HepG2 (cell line): ENCODE data around the gene LMOD3. TPM values are rescaled to one million over a fixed set of nuclear protein-coding genes. Genes with fewer than 3 reads are reported as not detected.

Experiments
- ATAC-seq: fragments of 200-7000 bp; cut with Tn5 transposase; 3 replicates; pipeline ENCODE4 v1.9.1; 2020; ENCODE audit warnings: mild to moderate bottlenecking, moderate library complexity
- BruUV-seq: library from RNA; stranded (reverse); fragments of 400-500 nt; replicated peaks from 2 replicates; lab custom pipeline; 2021; lab: Mats Ljungman, UMichigan
- CTCF ChIA-PET: fragments of 300-600 bp; formaldehyde crosslinking; extraction: SDS; loops from one replicate; lab custom pipeline; 2021; ENCODE audit warnings: low total read pairs, inconsistent platforms, low intra/inter-chr PET ratio; lab: Yijun Ruan, JAX
- POLR2A ChIA-PET: fragments of 350-600 bp; sonication (Branson Sonifier 250); formaldehyde crosslinking; loops from one replicate; lab custom pipeline; 2020; ENCODE audit warnings: antibody characterized with exemption, inconsistent platforms; lab: Yijun Ruan, JAX
- DNase-seq: peaks from one replicate; pipeline ENCODE4 v3.0.0-alpha.2; 2015; ENCODE audit warnings: low spot score
- FAIRE-seq: peaks from 3 replicates; lab custom pipeline; 2011; peaks lifted over from hg19 to GRCh38; lab: Jason Lieb, UNC
- H2AFZ ChIP-seq: one replicate; pipeline ENCODE4 v1.6.1; 2011; ENCODE audit warnings: low read length, inconsistent platforms
- H3K27ac ChIP-seq: fragments of 300-600 bp; 3 replicates; pipeline ENCODE4 v1.8.0; 2011; ENCODE audit warnings: mixed run types, mild to moderate bottlenecking, mixed read lengths, low read length, inconsistent platforms; ENCODE audit not compliant: insufficient read depth; ENCODE audit errors: extremely low read length
- H3K27me3 ChIP-seq, 2 experiments: fragments of 200-600 bp in 1 of 2; 2 replicates in 1 of 2; 3 replicates in 1 of 2; pipeline versions ENCODE4 v1.6.0 to v1.8.0; 2011; ENCODE audit warnings: low read length in 2 of 2, mild to moderate bottlenecking in 2 of 2, moderate library complexity in 2 of 2, inconsistent platforms in 1 of 2; ENCODE audit not compliant: insufficient read depth in 2 of 2, control insufficient read depth in 1 of 2
- H3K36me3 ChIP-seq, 2 experiments: fragments of 200-600 bp in 1 of 2; replicated peaks in 1 of 2; 2 replicates in 1 of 2; 3 replicates in 1 of 2; pipeline versions ENCODE4 v1.5.1 to v1.8.0; 2011; ENCODE audit warnings: low read length in 2 of 2, inconsistent platforms in 1 of 2; ENCODE audit not compliant: insufficient read depth in 2 of 2, control insufficient read depth in 1 of 2
- H3K4me1 ChIP-seq: 2 replicates; pipeline ENCODE4 v1.5.1; 2012; ENCODE audit warnings: low read length, inconsistent platforms; ENCODE audit not compliant: insufficient read depth
- H3K4me2 ChIP-seq: 2 replicates; pipeline ENCODE4 v1.6.0; 2011; ENCODE audit warnings: low read depth, low read length, inconsistent platforms
- H3K4me3 ChIP-seq, 3 experiments: fragments of 200-600 bp in 1 of 3; sonication (generic), shearing (Covaris generic) in 1 of 3; replicated peaks in 1 of 3; 2 replicates each; pipeline ENCODE4 v1.5.1; 2011 to 2016; ENCODE audit warnings: low read length in 3 of 3, inconsistent platforms in 2 of 3, low read depth in 2 of 3, mild to moderate bottlenecking in 2 of 3, control low read depth in 1 of 3, mixed read lengths in 1 of 3; ENCODE audit not compliant: insufficient read depth in 1 of 3
- H3K79me2 ChIP-seq: one replicate; pipeline ENCODE4 v1.6.1; 2011; ENCODE audit warnings: low read length, inconsistent platforms; ENCODE audit not compliant: insufficient read depth
- H3K9ac ChIP-seq: 2 replicates; pipeline ENCODE4 v1.6.0; 2011; ENCODE audit warnings: mild to moderate bottlenecking, low read depth, low read length, inconsistent platforms; ENCODE audit not compliant: insufficient read depth
- H3K9me3 ChIP-seq: 2 replicates; pipeline ENCODE4 v1.5.1; 2012; ENCODE audit warnings: mild to moderate bottlenecking, low read length
- H4K20me1 ChIP-seq: 2 replicates; pipeline ENCODE4 v1.6.0; 2011; ENCODE audit warnings: inconsistent platforms, mild to moderate bottlenecking, low read length, moderate library complexity; ENCODE audit not compliant: insufficient read depth
- ARHGAP35 ChIP-seq: sonication (generic); formaldehyde crosslinking; IDR thresholded peaks from 2 replicates; pipeline ENCODE4 v1.9.0; 2022; ENCODE audit warnings: mild to moderate bottlenecking, inconsistent platforms, moderate library complexity, missing genetic modification reagents, borderline replicate concordance
- BRCA1 ChIP-seq: sonication (generic); formaldehyde crosslinking; IDR thresholded peaks from 2 replicates; pipeline ENCODE4 v1.4.0; 2020; ENCODE audit warnings: missing genetic modification reagents
- GATA4 ChIP-seq: sonication (generic); IDR thresholded peaks from 2 replicates; pipeline ENCODE4 v1.6.1; 2016; ENCODE audit warnings: antibody characterized with exemption, low read depth, borderline replicate concordance
- HOXA9 ChIP-seq: sonication (generic); formaldehyde crosslinking; IDR thresholded peaks from 2 replicates; pipeline ENCODE4 v1.8.1; 2022; ENCODE audit warnings: missing genetic modification reagents, mild to moderate bottlenecking, moderate library complexity, borderline replicate concordance
- RAD21 ChIP-seq: fragments of 450-650 bp; formaldehyde crosslinking; IDR thresholded peaks from 2 replicates; pipeline ENCODE4 v1.5.0; 2020; ENCODE audit warnings: mild to moderate bottlenecking
- SAFB2 ChIP-seq: sonication (generic); formaldehyde crosslinking; IDR thresholded peaks from 2 replicates; pipeline ENCODE4 v1.5.1; 2020; ENCODE audit warnings: missing genetic modification reagents, low read depth, mild to moderate bottlenecking, borderline replicate concordance
- SIX1 ChIP-seq: sonication (generic); formaldehyde crosslinking; IDR thresholded peaks from 2 replicates; pipeline ENCODE4 v1.4.0; 2020; ENCODE audit warnings: missing genetic modification reagents, borderline replicate concordance
- SNAPC2 ChIP-seq: sonication (generic); formaldehyde crosslinking; IDR thresholded peaks from 2 replicates; pipeline ENCODE4 v1.8.1; 2022; ENCODE audit warnings: mild to moderate bottlenecking, missing genetic modification reagents
- SOX5 ChIP-seq: IDR thresholded peaks from 2 replicates; pipeline ENCODE4 v1.6.1; 2016; ENCODE audit warnings: borderline replicate concordance
- TEAD3 ChIP-seq: optimal IDR thresholded peaks from 2 replicates; pipeline ENCODE3; 2016; ENCODE audit warnings: borderline replicate concordance
- ZFP62 ChIP-seq: sonication (generic); formaldehyde crosslinking; IDR thresholded peaks from 2 replicates; pipeline ENCODE4 v1.4.0; 2020; ENCODE audit warnings: missing genetic modification reagents
- ZMYM4 ChIP-seq: sonication (generic); formaldehyde crosslinking; IDR thresholded peaks from 2 replicates; pipeline ENCODE4 v1.8.1; 2023; ENCODE audit warnings: mild to moderate bottlenecking, missing genetic modification reagents
- ZNF24 ChIP-seq: fragments of 450-650 bp; IDR thresholded peaks from 2 replicates; pipeline ENCODE4 v1.6.1; 2017; ENCODE audit warnings: antibody characterized with exemption, mild to moderate bottlenecking
- ZNF282 ChIP-seq: fragments of 450-650 bp; IDR thresholded peaks from 2 replicates; pipeline ENCODE4 v1.6.1; 2018; ENCODE audit not compliant: partially characterized antibody
- ZNF362 ChIP-seq: sonication (generic); formaldehyde crosslinking; IDR thresholded peaks from 2 replicates; pipeline ENCODE4 v1.4.0; 2020; ENCODE audit warnings: missing genetic modification reagents, mild to moderate bottlenecking, borderline replicate concordance
- ZNF576 ChIP-seq: sonication (generic); formaldehyde crosslinking; IDR thresholded peaks from 2 replicates; pipeline ENCODE4 v1.4.0; 2020; ENCODE audit warnings: mild to moderate bottlenecking, missing genetic modification reagents
- ZNF746 ChIP-seq: sonication (generic); formaldehyde crosslinking; IDR thresholded peaks from 2 replicates; pipeline ENCODE4 v1.8.0; 2022; ENCODE audit warnings: mild to moderate bottlenecking, missing genetic modification reagents
- ZNF761 ChIP-seq: sonication (generic); formaldehyde crosslinking; conservative IDR thresholded peaks from 2 replicates; pipeline ENCODE4 v1.4.0; 2020; ENCODE audit warnings: mild to moderate bottlenecking, missing genetic modification reagents
- ZNF772 ChIP-seq: sonication (generic); formaldehyde crosslinking; IDR thresholded peaks from 2 replicates; pipeline ENCODE4 v1.5.0; 2020; ENCODE audit warnings: mild to moderate bottlenecking, missing genetic modification reagents
- ZNF839 ChIP-seq: sonication (generic); formaldehyde crosslinking; IDR thresholded peaks from 2 replicates; pipeline ENCODE4 v1.4.0; 2020; ENCODE audit warnings: missing genetic modification reagents, mild to moderate bottlenecking, borderline replicate concordance
- WGBS: methylation state at CpG from one replicate; pipeline ENCODE4 v1.1.6; 2017; ENCODE audit warnings: low lambda C conversion rate; 5-methylcytosine and 5-hydroxymethylcytosine counted together
- in situ Hi-C: cut with HindIII; loops from 2 replicates; pipeline ENCODE4 v1.10.0; 2017; ENCODE audit warnings: low pct_unique_long_range_greater_than_20kb; ENCODE audit not compliant: extremely low pct_ligation_motif_present
- intact Hi-C: fragments of 100-400 bp; cut with micrococcal nuclease; formaldehyde crosslinking; loops from one replicate; pipeline ENCODE4 v1.10.0; 2022; ENCODE audit not compliant: unreplicated experiment
- polyA plus RNA-seq, 8 experiments: library from polyadenylated mRNA; depleted of rRNA in 3 of 8; stranded (reverse) in 7 of 8; unstranded in 1 of 8; fragments of >200 nt; fragmentation: Illumina TruSeq in 4 of 8; extraction: Trizol in 4 of 8; gene quantifications; 2 replicates each; pipeline versions ENCODE4 v1.2.1 to v1.2.3, GENCODE V29; 2011 to 2016; ENCODE audit warnings: low read depth in 4 of 8, missing spikeins in 1 of 8, mixed read lengths in 1 of 8; ENCODE audit not compliant: insufficient read depth in 1 of 8
- total RNA-seq, 5 experiments: library from RNA; depleted of rRNA; stranded (reverse); fragments of >200 nt; fragmentation: Illumina TruSeq; extraction: Trizol; gene quantifications; 2 replicates each; pipeline ENCODE4 v1.2.3, GENCODE V29; 2016; ENCODE audit warnings: low read depth in 1 of 5

Gene LMOD3
- total and polyA plus RNA-seq, 2 of the 13 experiments (the other 11 are each of a cell fraction or from before 2014, with no cell fraction given), result not detected

- no TSS peak for BruUV-seq
- CTCF ChIA-PET, result no interaction called here
- DNase-seq, result no peak
- Histone ChIP-seq H3K9ac (no peak overlapping the region), H3K4me3 (no peak overlapping the region), H4K20me1 (no peaks in the 10 kb centered on the region), H3K27me3 (no peaks in the 10 kb centered on the region; a peak in 1 of 5 replicates), H3K9me3 (no peaks in the 10 kb centered on the region), H3K4me1 (no peaks in the 10 kb centered on the region), H3K36me3 (no peaks in the 10 kb centered on the region), H3K27ac (no peak overlapping the region), H2AFZ (no peak overlapping the region), H3K79me2 (no peaks in the 10 kb centered on the region), H3K4me2 (no peak overlapping the region)
- POLR2A ChIA-PET, result no interaction called here
- no peak for ATAC-seq
- in situ Hi-C loops, result no loop called here
- 4% methylated on average over 1 of the region's 1 CpG for WGBS
- TF ChIP-seq HOXA9, result no peak
- no peak for FAIRE-seq
- intact Hi-C loops, result no loop called here
Measured at GRCh38 chr3:69129531-69129930, 7.1 kb upstream of the LMOD3 start.

- H4K20me1 ChIP-seq, result no peaks in the 10 kb centered on the region
- FAIRE-seq, result no peak
- no peak overlapping the region for H3K4me2 ChIP-seq
- no peaks in the 10 kb centered on the region for H3K79me2 ChIP-seq
- no peaks in the 10 kb centered on the region for H3K4me1 ChIP-seq
- no peak overlapping the region for H3K9ac ChIP-seq
- BruUV-seq, result no TSS peak
- ChIA-PET POLR2A (no interaction called here), CTCF (no interaction called here)
- H3K27me3 ChIP-seq, result no peaks in the 10 kb centered on the region; a peak in 1 of 5 replicates
- DNase-seq, result no peak
- no peak for ATAC-seq
- H3K9me3 ChIP-seq, result no peaks in the 10 kb centered on the region
- no peak overlapping the region for H3K4me3 ChIP-seq
- no peak overlapping the region for H2AFZ ChIP-seq
- H3K27ac ChIP-seq, result no peak overlapping the region
- intact Hi-C loops, result no loop called here
- in situ Hi-C loops, result no loop called here
- no peaks in the 10 kb centered on the region for H3K36me3 ChIP-seq
- TF ChIP-seq ZNF362 (CRISPR knock-in tag), result no peak
- no peak for TF ChIP-seq ZFP62 (CRISPR knock-in tag)
- TF ChIP-seq ZNF282, result no peak
- TF ChIP-seq ARHGAP35 (CRISPR knock-in tag), result no peak
- TF ChIP-seq BRCA1 (CRISPR knock-in tag), result no peak
- TF ChIP-seq ZMYM4, result no peak
- no peak for TF ChIP-seq ZNF839 (CRISPR knock-in tag)
- TF ChIP-seq SNAPC2 (CRISPR knock-in tag), result no peak
- no peak for TF ChIP-seq TEAD3 (CRISPR knock-in tag)
- no peak for TF ChIP-seq SOX5 (CRISPR knock-in tag)
- no peak for TF ChIP-seq SIX1
- no peak for TF ChIP-seq RAD21 (CRISPR knock-in tag)
- TF ChIP-seq ZNF24, result no peak
- TF ChIP-seq ZNF576 (CRISPR knock-in tag), result no peak
- TF ChIP-seq SAFB2 (CRISPR knock-in tag), result no peak
- no peak for TF ChIP-seq ZNF772
- TF ChIP-seq ZNF746 (CRISPR knock-in tag), result no peak
- no peak for TF ChIP-seq GATA4
- TF ChIP-seq ZNF761 (CRISPR knock-in tag), result no peak
Measured at GRCh38 chr3:69128509-69128908, 6.1 kb upstream of the LMOD3 start.
